ENCODE measurements around the gene IL23A.
A peak's percentile ranks its signal among the peaks of the same experiment; 100 is the strongest.

The IL23A gene

DNA sequence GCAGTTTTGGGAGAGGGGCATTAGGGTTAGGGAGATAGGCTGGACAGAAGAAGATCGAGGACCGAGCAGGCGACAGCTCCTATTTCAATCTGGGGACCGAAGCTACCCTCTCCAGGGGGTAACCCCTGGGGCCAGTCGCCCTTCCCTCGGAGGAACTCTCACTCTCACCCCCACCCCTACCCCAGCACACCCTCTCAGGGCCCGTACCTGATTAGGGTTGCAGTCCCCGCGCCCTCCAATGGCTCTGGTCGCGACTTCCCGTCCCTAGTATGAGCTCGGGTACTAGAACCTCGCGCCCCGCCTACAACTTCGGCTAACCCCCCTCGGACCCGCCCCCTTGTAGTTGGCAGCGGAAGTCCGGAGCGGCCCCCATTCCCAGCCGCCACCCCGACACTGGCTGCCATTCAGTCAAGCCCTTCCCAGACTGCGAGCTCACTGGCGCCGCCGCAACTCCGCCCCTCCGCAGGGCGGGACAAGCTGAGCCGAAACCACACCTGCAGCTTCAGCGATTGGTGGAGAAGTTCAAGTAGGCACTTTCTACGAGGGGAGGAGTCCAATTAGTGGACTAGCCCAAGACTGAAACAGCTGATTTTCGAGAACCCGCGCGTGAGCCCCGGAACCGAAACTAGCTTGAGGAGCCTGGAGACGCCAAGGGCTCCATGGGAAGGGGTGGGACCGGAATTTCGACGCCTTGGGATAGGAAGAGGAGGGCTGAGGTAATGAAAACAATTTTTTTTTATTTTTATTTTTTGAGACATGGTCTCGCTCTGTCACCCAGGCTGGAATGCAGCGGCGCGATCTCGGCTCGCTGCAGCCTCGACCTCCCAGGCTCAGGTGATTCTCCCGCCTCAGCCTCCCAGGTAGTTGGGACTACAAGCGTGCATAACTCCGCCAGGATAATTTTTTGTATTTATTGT, 21.4 kb downstream of the IL23A start, which contains the start of gene STAT2:
STAT2 (minus strand) TSS at position 257 of the 917 bp plus-strand sequence. CDS start 3,536 bp downstream, outside the sequence.
- peak; percentile 97 for DNase-seq (ENCODE audit: extremely low read depth in 1 of 2, low read depth in 1 of 2)

DNA sequence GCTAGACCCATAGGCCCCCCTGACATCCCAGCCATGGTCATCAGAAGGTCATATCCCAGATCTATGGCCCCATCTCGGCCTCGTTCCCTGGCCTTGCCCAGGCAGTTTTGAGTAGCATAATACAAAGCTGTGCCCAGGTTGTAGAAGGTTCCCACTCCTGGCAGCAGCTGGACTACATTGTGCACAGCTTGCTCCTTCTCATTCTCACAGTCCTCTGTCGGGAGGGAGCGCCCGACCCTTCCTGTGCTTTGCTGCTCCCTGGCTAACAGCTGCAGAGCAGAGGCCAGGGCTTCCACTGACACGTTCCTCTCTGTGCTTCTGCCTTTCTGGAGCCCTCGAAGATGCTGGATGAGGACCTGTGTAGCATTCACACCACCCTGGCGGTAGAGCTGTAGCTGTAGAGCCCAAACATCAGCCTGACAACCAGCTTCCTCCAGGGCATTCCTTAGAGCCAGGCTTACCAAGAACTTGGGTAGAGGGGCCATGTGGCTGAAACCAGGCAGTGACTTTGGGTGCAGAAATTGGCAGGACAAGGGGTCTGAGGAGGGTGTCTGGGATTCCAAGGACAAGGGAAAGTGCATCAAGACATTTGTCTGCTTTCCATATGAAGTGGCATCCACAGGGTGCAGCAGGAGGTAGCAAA, 22.9 kb downstream of the IL23A start:
- DNase-seq (ENCODE audit: extremely low read depth in 1 of 2, low read depth in 1 of 2) = no peak

DNA sequence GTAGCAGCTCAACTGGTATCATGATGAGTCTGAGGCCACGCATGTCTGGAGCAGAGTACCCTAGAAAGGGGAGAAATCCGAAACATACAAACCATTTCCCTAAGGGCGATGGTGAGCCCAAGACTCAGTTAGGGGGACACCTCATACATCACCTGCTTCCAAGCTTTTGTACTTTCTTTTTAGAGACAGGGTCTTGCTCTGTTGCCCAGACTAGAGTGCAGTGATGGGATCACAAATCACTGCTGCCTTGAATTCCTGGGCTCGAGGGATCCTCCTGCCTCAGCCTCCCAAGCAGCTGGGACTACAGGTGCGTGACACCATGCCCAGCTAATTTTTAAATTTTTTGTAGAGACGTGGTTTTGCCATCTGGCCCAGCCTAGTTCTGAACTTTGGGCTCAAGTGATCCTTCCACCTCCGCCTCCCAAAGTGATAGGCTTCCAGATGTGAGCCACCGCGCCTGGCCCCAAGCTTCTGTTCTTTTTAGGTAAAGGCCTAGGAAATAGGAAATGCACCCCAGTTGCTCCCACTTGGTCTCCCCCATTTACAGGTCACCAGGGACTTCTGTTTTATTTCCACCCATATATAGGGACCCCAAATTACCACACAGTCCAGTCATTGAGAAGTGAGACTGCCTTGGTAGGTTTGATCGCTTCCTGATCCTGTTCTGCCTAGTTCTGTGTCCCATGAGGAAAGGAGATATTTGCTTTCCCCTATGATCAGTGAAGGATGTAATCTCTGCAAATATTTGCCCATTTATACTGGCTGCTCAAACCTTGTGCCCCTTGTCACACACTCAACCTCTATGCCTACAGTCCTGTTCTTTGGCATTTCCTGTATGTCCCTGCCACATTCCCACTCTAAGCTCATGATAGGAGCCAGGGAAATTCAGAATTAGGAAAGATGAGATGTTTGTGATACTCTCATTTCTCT, 23.7 kb downstream of the IL23A start, which contains the start of gene APOF:
APOF (minus strand) TSS at position 728 of the 930 bp plus-strand sequence; CDS start at position 616, 112 bp downstream.
- no peak for DNase-seq (ENCODE audit: extremely low read depth in 1 of 2, low read depth in 1 of 2)

DNA sequence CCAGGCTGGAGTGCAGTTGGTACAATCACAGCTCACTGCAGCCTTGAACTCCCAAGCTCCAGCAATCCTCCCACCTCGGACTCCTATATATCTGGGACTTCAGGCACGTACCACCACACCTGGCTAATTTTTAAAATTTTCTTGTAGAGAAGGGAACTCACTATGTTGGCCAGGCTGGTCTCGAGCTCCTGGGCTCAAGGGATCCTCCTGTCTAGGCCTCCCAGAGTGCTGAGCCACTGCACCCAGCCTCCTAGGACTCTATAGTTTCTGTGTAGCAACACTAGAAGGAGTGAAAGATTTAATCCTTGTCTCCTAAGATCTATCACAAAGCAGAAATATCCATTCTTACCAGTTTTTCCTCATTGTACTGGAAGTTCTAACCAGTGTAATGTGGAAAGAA, 28.3 kb downstream of the IL23A start:
- DNase-seq (ENCODE audit: extremely low read depth in 1 of 2, low read depth in 1 of 2) = no peak

DNA sequence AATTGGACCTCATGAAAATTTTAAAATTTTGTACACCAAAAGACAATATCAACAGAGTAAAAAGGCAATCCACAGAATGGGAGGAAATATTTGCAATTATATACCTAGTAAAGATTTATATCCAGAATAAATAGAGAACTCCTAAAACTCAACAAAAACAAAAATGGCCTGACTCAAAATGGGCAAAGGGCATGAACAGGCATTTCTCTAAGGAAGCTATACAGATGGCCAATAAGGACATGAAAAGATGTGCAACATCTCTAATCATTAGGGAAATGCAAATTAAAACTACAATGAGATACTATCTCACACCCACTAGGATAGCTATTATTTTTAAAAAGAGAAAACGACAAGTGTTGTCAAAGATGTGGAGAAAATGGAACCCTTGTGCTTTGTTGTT, 34.8 kb downstream of the IL23A start:
- DNase-seq (ENCODE audit: extremely low read depth in 1 of 2, low read depth in 1 of 2) = no peak

DNA sequence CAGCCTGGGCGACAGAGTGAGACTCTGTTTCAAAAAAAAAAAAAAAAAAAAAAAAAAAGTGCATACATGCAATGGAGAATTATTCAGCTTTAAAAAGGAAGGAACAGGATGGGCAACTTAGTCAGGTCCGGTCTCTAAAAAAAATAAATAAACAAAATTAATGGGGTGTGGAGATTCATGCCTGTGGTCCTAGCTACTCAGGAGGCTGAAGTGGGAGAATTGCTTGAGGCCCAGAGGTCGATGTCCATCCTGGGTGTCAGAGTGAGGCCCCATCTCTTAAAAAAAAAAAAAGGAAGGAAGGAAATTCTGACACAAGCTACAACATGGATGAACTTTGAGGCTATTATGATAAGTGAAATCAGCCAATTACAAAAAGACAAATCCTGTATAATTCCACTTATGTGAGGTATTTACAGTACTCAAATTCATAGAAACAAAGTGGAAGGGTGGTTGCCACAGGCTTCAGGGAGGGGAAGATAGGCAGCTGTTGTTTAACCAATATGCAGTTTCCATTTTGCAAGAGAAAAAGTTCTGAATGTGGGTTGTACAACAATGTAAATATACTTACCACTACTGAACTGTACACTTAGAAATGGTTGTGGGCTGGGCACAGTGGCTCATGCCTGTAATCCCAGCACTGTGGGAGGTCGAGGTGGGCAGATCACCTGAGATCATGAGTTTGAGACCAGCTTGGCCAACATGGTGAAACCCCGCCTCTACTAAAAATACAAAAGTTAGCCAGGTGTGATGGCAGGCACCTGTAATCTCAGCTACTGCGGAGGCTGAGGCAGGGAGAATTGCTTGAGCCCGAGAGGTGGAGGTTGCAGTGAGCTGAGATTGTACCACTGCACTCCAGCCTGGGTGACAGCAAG, 36.3 kb downstream of the IL23A start:
- DNase-seq (ENCODE audit: extremely low read depth in 1 of 2, low read depth in 1 of 2) = no peak

DNA sequence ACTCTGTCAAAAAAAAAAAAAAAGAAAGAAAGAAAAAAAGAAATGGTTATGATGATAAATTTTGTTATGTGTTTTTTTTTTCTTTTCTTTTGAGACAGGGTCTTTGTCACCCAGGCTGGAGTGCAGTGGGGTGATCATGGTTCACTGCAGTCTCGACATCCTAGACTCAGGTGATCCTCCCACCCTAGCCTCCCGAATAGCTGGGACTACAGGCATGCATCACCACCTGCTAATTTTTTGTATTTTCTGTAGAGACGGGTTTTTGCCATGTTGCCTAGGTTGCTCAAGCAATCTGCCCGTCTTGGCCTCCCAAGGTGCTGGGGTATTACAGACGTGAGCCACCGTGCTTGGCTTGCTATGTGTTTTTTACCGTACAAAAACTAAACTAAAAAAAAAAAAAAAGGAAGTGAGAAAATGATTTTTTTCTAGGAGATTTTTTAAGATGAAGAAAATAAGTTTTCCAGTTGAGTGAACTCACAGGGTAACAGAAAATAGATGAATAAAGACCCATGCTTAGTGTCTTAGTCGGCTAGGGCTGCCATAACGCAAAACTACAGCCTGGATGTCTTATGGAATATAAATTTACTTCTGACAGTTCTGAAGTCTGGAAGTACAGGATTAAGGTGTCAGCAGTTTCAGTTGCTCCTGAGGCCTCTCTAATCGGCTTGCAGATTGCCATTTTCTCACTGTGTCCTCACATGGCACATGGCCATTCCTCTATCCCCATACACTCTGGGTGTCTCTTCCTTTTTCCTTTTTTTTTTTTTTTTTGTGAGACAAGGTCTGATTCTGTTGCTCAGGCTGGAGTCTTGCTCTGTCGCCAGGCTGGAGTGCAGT, 37.1 kb downstream of the IL23A start:
- DNase-seq (ENCODE audit: extremely low read depth in 1 of 2, low read depth in 1 of 2) = no peak

DNA sequence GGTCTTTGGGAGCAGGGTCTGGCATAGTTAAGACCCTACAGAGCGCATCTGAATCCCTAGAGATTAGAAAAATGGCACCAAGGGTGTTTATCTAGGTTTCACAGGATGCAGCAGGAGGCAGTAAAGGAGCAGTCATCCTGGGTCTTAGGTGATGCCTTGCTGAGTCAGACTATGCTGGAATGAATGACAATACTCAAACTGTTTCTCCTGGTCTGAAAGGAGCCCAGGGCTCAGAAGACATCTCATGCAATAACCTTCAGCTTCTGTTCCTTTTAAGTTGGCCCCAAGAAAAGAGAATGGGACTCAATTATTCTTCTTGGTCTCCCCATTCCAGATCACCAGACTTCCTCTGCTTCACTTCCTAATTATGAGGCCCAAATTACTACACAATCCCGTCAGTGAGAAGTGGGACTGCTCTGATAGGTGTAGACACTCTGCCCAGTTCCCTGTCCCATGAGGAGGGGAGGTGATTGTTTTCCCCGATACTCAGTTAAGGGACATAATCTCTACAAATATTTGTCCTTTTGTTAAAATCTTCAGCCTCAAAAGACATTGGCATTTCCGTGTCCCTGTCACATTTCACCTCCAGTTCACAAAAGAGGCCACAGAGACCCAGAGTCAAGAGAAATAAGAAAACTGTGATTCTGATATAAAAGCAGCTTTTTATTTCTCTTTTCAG, 38.8 kb downstream of the IL23A start:
- DNase-seq (ENCODE audit: extremely low read depth in 1 of 2, low read depth in 1 of 2) = no peak

DNA sequence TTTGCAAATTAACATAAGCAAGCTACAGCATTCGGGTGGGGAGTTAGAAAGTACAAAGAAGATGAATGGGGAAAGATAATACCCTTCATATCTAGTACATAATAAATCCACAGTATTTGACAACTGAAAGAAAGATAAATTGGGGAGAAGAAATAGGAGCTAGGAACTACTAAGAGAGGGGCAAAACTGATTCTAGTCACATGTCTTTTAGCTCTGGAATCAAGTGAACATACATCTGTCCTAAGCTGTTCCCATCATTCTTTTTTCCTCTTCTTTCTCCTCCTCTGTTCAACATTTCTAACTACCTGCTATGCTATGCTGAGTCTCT, 39.3 kb downstream of the IL23A start:
- DNase-seq (ENCODE audit: extremely low read depth in 1 of 2, low read depth in 1 of 2) = no peak

DNA sequence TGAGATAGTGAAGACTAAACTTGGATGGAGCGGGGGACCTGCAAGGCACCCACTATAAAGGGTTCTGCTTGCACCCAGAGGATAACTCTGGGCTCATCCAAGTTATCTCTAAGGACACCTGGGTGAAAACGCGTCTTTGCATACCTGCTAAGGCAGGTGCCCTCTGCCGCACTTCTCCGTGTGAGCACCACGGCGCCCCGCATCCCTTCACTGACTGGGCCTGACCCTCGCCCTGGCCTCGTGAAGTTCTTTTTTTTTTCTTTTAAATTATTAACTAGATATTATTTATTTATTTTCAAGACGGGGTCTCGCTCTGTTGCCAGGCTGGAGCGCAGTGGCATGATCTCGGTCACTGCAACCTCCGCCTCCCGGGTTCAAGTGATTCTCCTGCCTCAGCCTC, 43.9 kb downstream of the IL23A start:
- no peak for DNase-seq (ENCODE audit: extremely low read depth in 1 of 2, low read depth in 1 of 2)

DNA sequence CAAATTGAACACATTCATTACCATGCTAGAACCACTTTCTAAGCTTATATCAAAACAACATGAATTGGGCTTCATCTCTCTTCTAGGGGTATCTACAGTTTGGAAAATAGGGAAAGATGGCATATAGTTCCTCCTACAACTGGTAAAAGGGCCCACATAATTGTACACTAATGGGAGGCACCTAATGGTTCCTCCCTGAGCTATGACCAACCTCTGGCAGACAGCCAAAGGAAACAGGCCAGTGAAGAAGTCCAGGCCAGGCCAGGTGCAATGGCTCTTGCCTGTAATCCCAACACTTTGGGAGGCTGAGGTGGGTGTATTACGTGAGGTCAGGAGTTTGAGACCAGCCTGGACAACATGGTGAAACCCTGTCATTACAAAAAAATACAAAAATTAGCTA, 47.2 kb downstream of the IL23A start:
- no peak for DNase-seq (ENCODE audit: extremely low read depth in 1 of 2, low read depth in 1 of 2)

DNA sequence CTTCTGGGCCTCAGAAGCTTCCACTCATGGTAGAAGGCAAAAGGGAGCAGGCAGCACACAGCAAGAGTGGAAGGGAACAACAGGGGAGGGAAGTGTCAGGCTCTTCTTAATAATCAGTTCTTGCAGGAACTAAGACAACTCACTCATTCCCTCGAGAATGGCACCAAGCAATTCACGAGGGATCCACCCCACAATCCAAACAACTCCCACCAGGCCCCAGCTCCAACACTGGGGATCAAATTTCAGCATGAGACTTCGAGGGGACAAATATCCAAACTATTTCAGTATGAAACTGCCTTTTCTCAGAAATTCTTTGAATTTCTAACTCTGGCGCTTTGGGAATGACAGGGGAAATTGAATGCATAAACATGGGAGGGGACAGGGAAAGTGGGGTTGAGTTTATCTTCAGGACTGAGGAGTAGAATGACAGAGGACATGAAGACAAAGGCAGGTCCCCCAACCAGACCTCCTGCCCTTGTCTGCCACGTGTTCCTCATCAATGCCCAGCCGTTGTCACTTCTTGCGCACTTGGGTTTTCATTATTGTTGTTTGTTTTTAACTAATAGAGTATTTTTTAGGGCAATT, 48.6 kb downstream of the IL23A start:
- no peak for DNase-seq (ENCODE audit: extremely low read depth in 1 of 2, low read depth in 1 of 2)

DNA sequence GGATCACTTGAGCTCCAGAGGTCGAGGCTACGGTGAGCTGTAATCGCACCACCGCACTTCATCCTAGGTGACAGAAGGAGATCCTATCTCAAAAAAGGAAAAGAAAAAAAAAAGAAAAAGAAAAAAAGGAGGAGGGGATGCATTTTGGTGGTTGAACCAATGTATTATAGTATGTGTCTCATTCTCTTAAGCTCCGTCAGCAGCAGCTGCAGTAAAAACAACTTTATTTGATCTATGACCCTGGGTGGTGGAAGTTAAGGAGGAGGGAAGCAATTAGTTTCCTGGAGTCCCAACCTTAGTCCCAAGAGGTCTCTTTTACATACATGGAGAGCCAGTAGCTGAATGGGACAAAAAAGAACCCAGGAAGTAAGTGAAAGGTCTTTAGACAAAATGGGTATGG, 50.7 kb downstream of the IL23A start:
- no peak for DNase-seq (ENCODE audit: extremely low read depth in 1 of 2, low read depth in 1 of 2)

Data from activated CD8-positive, alpha-beta memory T cell treated with anti-CD3 and anti-CD28 coated beads for 1 hour (primary cell).